ENCODE data around the gene PGM2L1. TPM values are rescaled to one million over a fixed set of nuclear protein-coding genes. Genes with fewer than 3 reads are reported as not detected.
A peak's percentile ranks its signal among the peaks of the same experiment; 100 is the strongest.

Gene PGM2L1
- total and polyA plus RNA-seq, 2 experiments from 2014 or later = 32.6 to 44.4 TPM

DNA sequence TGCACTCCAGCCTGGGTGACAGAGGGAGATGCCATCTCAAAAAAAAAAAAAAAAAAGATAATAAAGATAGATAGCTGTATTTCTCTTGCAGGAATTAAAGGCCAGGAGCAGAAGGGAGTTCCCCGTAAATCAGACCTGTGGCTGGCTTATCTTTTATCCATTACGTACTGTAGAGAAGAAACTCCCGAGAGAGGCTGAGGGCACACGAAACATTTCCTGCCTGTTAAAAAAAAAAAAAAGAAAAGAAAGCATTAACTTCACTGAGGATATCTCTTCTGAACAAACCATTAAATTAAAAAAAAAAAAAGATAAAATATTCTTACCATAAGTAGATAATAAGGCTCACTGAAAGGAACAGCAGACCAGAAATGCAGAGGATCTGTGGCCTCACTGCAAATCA lies 109.3 kb downstream of the PGM2L1 start:
- Histone ChIP-seq H3F3A (replicated peaks; ENCODE audit: low read depth) (no peaks in the 10 kb centered on the region), H3K4me2 (no peak overlapping the region), H4K20me1 (replicated peaks; ENCODE audit: insufficient read depth) (no peaks in the 10 kb centered on the region), H3K4me3 (no peak overlapping the region), H3K27ac (ENCODE audit: low read depth) (no peak overlapping the region), H3K79me2 (replicated peaks; ENCODE audit: insufficient read depth) (no peaks in the 10 kb centered on the region), H2AFZ (no peak overlapping the region), H3K9me2 (ENCODE audit: insufficient read depth) (no peaks in the 10 kb centered on the region), H3K4me1 (ENCODE audit: insufficient read depth) (no peaks in the 10 kb centered on the region), H3K36me3 (ENCODE audit: insufficient read depth) (no peaks in the 10 kb centered on the region), H3K27me3 (ENCODE audit: insufficient read depth) (no peaks in the 10 kb centered on the region)
- Mint-ChIP-seq H3K27ac (no peak overlapping the region), H3K4me1 (no peaks in the 10 kb centered on the region), H3K27me3 (ENCODE audit: insufficient read depth, low read depth, poor library complexity) (peaks cover 6% of the 10 kb centered on the region), H3K36me3 (ENCODE audit: low read depth) (0 out of 3 replicates have a peak, but pooled peaks cover under 1% of the 10 kb centered on the region), H3K9me3 (peaks cover 2% of the 10 kb centered on the region; the same call in 1 of the 3 replicates), H3K4me3 (no peak overlapping the region)
- ATAC-seq = no peak
- DNase-seq (ENCODE audit: low spot score) = no peak
- TF ChIP-seq EZH2phosphoT487 (IDR thresholded peaks at IDR 0.05; ENCODE audit: unreplicated experiment) = no peak
- TF ChIP-seq CREB1 (CRISPR knock-in tag; IDR thresholded peaks at IDR 0.05; ENCODE audit: low read depth) = no peak
- TF ChIP-seq NANOG (IDR thresholded peaks at IDR 0.05; ENCODE audit: borderline replicate concordance) = no peak
- TF ChIP-seq, protein P1, sequence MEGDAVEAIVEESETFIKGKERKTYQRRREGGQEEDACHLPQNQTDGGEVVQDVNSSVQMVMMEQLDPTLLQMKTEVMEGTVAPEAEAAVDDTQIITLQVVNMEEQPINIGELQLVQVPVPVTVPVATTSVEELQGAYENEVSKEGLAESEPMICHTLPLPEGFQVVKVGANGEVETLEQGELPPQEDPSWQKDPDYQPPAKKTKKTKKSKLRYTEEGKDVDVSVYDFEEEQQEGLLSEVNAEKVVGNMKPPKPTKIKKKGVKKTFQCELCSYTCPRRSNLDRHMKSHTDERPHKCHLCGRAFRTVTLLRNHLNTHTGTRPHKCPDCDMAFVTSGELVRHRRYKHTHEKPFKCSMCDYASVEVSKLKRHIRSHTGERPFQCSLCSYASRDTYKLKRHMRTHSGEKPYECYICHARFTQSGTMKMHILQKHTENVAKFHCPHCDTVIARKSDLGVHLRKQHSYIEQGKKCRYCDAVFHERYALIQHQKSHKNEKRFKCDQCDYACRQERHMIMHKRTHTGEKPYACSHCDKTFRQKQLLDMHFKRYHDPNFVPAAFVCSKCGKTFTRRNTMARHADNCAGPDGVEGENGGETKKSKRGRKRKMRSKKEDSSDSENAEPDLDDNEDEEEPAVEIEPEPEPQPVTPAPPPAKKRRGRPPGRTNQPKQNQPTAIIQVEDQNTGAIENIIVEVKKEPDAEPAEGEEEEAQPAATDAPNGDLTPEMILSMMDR (conservative IDR thresholded peaks at IDR 0.05; ENCODE audit: low read depth in 2 of 2) = no peak
- no peak for TF ChIP-seq POLR2AphosphoS5 (IDR thresholded peaks at IDR 0.05; ENCODE audit: low read depth)
- no peak for TF ChIP-seq STAT1 (IDR thresholded peaks at IDR 0.05; ENCODE audit: unreplicated experiment)
- TF ChIP-seq, protein P2, sequence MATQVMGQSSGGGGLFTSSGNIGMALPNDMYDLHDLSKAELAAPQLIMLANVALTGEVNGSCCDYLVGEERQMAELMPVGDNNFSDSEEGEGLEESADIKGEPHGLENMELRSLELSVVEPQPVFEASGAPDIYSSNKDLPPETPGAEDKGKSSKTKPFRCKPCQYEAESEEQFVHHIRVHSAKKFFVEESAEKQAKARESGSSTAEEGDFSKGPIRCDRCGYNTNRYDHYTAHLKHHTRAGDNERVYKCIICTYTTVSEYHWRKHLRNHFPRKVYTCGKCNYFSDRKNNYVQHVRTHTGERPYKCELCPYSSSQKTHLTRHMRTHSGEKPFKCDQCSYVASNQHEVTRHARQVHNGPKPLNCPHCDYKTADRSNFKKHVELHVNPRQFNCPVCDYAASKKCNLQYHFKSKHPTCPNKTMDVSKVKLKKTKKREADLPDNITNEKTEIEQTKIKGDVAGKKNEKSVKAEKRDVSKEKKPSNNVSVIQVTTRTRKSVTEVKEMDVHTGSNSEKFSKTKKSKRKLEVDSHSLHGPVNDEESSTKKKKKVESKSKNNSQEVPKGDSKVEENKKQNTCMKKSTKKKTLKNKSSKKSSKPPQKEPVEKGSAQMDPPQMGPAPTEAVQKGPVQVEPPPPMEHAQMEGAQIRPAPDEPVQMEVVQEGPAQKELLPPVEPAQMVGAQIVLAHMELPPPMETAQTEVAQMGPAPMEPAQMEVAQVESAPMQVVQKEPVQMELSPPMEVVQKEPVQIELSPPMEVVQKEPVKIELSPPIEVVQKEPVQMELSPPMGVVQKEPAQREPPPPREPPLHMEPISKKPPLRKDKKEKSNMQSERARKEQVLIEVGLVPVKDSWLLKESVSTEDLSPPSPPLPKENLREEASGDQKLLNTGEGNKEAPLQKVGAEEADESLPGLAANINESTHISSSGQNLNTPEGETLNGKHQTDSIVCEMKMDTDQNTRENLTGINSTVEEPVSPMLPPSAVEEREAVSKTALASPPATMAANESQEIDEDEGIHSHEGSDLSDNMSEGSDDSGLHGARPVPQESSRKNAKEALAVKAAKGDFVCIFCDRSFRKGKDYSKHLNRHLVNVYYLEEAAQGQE (IDR thresholded peaks at IDR 0.05; ENCODE audit: unreplicated experiment) = no peak

DNA sequence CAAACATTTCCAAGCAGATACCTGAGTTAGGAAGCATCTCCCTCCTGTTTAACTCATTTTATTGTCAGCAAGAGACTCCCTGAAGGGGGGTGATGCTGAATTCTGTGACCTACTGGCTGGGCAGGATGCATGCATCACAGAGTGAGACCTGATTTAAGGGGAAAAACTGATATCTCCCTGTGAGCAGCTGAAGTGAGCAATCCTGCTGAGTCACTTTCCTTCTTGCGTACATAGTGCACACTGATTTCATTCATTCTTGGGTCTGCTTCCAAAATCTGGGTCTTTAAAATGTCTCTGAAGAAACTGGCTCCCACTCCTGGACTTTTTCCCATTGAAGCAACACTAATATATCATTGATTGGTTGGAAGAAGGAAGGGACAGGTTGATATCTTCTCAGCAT lies 110.1 kb downstream of the PGM2L1 start:
- H3K27me3 ChIP-seq (ENCODE audit: insufficient read depth) = no peaks in the 10 kb centered on the region
- no peak for TF ChIP-seq ZNF331 (CRISPR knock-in tag; IDR thresholded peaks at IDR 0.05; ENCODE audit: low read depth)
- TF ChIP-seq, protein P3, sequence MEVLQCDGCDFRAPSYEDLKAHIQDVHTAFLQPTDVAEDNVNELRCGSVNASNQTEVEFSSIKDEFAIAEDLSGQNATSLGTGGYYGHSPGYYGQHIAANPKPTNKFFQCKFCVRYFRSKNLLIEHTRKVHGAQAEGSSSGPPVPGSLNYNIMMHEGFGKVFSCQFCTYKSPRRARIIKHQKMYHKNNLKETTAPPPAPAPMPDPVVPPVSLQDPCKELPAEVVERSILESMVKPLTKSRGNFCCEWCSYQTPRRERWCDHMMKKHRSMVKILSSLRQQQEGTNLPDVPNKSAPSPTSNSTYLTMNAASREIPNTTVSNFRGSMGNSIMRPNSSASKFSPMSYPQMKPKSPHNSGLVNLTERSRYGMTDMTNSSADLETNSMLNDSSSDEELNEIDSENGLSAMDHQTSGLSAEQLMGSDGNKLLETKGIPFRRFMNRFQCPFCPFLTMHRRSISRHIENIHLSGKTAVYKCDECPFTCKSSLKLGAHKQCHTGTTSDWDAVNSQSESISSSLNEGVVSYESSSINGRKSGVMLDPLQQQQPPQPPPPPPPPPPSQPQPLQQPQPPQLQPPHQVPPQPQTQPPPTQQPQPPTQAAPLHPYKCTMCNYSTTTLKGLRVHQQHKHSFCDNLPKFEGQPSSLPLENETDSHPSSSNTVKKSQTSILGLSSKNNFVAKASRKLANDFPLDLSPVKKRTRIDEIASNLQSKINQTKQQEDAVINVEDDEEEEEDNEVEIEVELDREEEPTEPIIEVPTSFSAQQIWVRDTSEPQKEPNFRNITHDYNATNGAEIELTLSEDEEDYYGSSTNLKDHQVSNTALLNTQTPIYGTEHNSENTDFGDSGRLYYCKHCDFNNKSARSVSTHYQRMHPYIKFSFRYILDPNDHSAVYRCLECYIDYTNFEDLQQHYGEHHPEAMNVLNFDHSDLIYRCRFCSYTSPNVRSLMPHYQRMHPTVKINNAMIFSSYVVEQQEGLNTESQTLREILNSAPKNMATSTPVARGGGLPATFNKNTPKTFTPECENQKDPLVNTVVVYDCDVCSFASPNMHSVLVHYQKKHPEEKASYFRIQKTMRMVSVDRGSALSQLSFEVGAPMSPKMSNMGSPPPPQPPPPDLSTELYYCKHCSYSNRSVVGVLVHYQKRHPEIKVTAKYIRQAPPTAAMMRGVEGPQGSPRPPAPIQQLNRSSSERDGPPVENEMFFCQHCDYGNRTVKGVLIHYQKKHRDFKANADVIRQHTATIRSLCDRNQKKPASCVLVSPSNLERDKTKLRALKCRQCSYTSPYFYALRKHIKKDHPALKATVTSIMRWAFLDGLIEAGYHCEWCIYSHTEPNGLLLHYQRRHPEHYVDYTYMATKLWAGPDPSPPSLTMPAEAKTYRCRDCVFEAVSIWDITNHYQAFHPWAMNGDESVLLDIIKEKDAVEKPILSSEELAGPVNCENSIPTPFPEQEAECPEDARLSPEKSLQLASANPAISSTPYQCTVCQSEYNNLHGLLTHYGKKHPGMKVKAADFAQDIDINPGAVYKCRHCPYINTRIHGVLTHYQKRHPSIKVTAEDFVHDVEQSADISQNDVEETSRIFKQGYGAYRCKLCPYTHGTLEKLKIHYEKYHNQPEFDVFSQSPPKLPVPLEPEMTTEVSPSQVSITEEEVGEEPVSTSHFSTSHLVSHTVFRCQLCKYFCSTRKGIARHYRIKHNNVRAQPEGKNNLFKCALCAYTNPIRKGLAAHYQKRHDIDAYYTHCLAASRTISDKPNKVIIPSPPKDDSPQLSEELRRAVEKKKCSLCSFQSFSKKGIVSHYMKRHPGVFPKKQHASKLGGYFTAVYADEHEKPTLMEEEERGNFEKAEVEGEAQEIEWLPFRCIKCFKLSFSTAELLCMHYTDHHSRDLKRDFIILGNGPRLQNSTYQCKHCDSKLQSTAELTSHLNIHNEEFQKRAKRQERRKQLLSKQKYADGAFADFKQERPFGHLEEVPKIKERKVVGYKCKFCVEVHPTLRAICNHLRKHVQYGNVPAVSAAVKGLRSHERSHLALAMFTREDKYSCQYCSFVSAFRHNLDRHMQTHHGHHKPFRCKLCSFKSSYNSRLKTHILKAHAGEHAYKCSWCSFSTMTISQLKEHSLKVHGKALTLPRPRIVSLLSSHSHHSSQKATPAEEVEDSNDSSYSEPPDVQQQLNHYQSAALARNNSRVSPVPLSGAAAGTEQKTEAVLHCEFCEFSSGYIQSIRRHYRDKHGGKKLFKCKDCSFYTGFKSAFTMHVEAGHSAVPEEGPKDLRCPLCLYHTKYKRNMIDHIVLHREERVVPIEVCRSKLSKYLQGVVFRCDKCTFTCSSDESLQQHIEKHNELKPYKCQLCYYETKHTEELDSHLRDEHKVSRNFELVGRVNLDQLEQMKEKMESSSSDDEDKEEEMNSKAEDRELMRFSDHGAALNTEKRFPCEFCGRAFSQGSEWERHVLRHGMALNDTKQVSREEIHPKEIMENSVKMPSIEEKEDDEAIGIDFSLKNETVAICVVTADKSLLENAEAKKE (CRISPR knock-in tag; IDR thresholded peaks at IDR 0.05) = no peak
- no peak for TF ChIP-seq JUNB (IDR thresholded peaks at IDR 0.05; ENCODE audit: unreplicated experiment)

More for the DNA sequence above, 110.1 kb downstream of the PGM2L1 start:
- H3K27ac ChIP-seq (ENCODE audit: low read depth) = no peak overlapping the region
- no peaks in the 10 kb centered on the region for H3F3A ChIP-seq (replicated peaks; ENCODE audit: low read depth)
- H3K4me1 ChIP-seq (ENCODE audit: insufficient read depth) = no peaks in the 10 kb centered on the region
- H3K4me2 ChIP-seq = no peak overlapping the region
- Mint-ChIP-seq H3K4me1 (no peaks in the 10 kb centered on the region), H3K4me3 (no peak overlapping the region), H3K36me3 (ENCODE audit: low read depth) (no peaks in the 10 kb centered on the region), H3K9me3 (no peaks in the 10 kb centered on the region; the same call in 2 of the 3 replicates), H3K27ac (no peak overlapping the region), H3K27me3 (ENCODE audit: insufficient read depth, low read depth, poor library complexity) (peaks cover 5% of the 10 kb centered on the region)
- ATAC-seq = no peak
- H3K36me3 ChIP-seq (ENCODE audit: insufficient read depth) = no peaks in the 10 kb centered on the region
- no peaks in the 10 kb centered on the region for H4K20me1 ChIP-seq (replicated peaks; ENCODE audit: insufficient read depth)
- H2AFZ ChIP-seq = peak overlapping the region; percentile 83; the same call in 1 of the 2 replicates
- no peak overlapping the region for H3K4me3 ChIP-seq
- no peak for DNase-seq (ENCODE audit: low spot score)
- H3K9me2 ChIP-seq (ENCODE audit: insufficient read depth) = no peaks in the 10 kb centered on the region
- no peaks in the 10 kb centered on the region for H3K79me2 ChIP-seq (replicated peaks; ENCODE audit: insufficient read depth)
